CD14-positive monocyte (primary cell): ENCODE results near the gene MLIP. TPM values are rescaled to one million over a fixed set of nuclear protein-coding genes. Genes with fewer than 3 reads are reported as not detected.

Source experiments
- DNase-seq, 3 donors: peaks; one replicate each; pipeline ENCODE4 v3.0.0-alpha.2; 2011 to 2022
- H2AFZ ChIP-seq: 2 replicates; pipeline ENCODE4 v1.6.0; 2012; ENCODE audit warnings: mild to moderate bottlenecking, low read depth, low read length, inconsistent platforms; ENCODE audit not compliant: insufficient read depth, poor library complexity, severe bottlenecking
- H3K27ac ChIP-seq, 2 donors: 1 replicate in 1 of 2; 2 replicates in 1 of 2; pipeline ENCODE4 v1.5.1; 2012 to 2013; ENCODE audit warnings: low read length in 2 of 2, control low read depth in 1 of 2, inconsistent platforms in 1 of 2, low read depth in 1 of 2, mild to moderate bottlenecking in 1 of 2
- H3K27me3 ChIP-seq, 2 donors: one replicate each; pipeline versions ENCODE4 v1.6.0 to v1.6.1; 2011 to 2013; ENCODE audit warnings: low read length in 2 of 2; ENCODE audit not compliant: control insufficient read depth in 2 of 2, insufficient read depth in 2 of 2
- H3K36me3 ChIP-seq, 2 donors: replicated peaks in 1 of 2; 1 replicate in 1 of 2; 2 replicates in 1 of 2; pipeline versions ENCODE4 v1.5.1 to v1.6.1; 2012 to 2013; ENCODE audit warnings: low read length in 2 of 2, control low read depth in 1 of 2, inconsistent platforms in 1 of 2, mild to moderate bottlenecking in 1 of 2; ENCODE audit not compliant: insufficient read depth in 2 of 2, control insufficient read depth in 1 of 2
- H3K4me1 ChIP-seq, 2 donors: 1 replicate in 1 of 2; 2 replicates in 1 of 2; pipeline versions ENCODE4 v1.5.1 to v1.6.1; 2012 to 2013; ENCODE audit warnings: low read length in 2 of 2, control low read depth in 1 of 2, inconsistent platforms in 1 of 2, mild to moderate bottlenecking in 1 of 2, moderate library complexity in 1 of 2; ENCODE audit not compliant: insufficient read depth in 2 of 2, control insufficient read depth in 1 of 2
- H3K4me2 ChIP-seq: replicated peaks from 2 replicates; pipeline ENCODE3; 2012; ENCODE audit warnings: low read length, moderate library complexity, mild to moderate bottlenecking; ENCODE audit not compliant: poor library complexity, severe bottlenecking; ENCODE audit errors: extremely low read depth
- H3K4me3 ChIP-seq, 3 experiments: fragments of 200-600 bp in 1 of 3; sonication (generic) in 1 of 3; replicated peaks in 1 of 3; 1 replicate in 2 of 3; 2 replicates in 1 of 3; pipeline ENCODE4 v1.5.1; 2011 to 2013; ENCODE audit warnings: low read length in 3 of 3, mild to moderate bottlenecking in 3 of 3, control low read depth in 2 of 3, low read depth in 2 of 3, inconsistent platforms in 1 of 3, moderate library complexity in 1 of 3
- H3K79me2 ChIP-seq: 2 replicates; pipeline ENCODE4 v1.6.0; 2012; ENCODE audit warnings: mild to moderate bottlenecking, control low read depth, inconsistent platforms, low read length, moderate library complexity; ENCODE audit not compliant: insufficient read depth
- H3K9ac ChIP-seq: 2 replicates; pipeline ENCODE4 v1.6.0; 2017; ENCODE audit warnings: low read length, mild to moderate bottlenecking; ENCODE audit not compliant: insufficient read depth, poor library complexity, severe bottlenecking
- H3K9me3 ChIP-seq, 2 donors: replicated peaks in 1 of 2; 1 replicate in 1 of 2; 2 replicates in 1 of 2; pipeline versions ENCODE4 v1.5.1 to v1.6.1; 2012 to 2013; ENCODE audit warnings: low read length in 2 of 2, control low read depth in 1 of 2; ENCODE audit not compliant: control insufficient read depth in 1 of 2, insufficient read depth in 1 of 2
- H4K20me1 ChIP-seq: 2 replicates; pipeline ENCODE4 v1.6.0; 2012; ENCODE audit warnings: mild to moderate bottlenecking, low read length, control low read depth, moderate library complexity; ENCODE audit not compliant: insufficient read depth
- H3K27ac Mint-ChIP-seq, 7 donors: one replicate each; pipeline ENCODE4 v1.8.0; 2020; ENCODE audit warnings: mild to moderate bottlenecking in 7 of 7, mixed read lengths in 7 of 7, moderate library complexity in 6 of 7, inconsistent platforms in 2 of 7
- H3K27me3 Mint-ChIP-seq, 3 donors: one replicate each; pipeline ENCODE4 v1.8.0; 2021 to 2022; ENCODE audit warnings: low read depth in 3 of 3, mild to moderate bottlenecking in 3 of 3, mixed read lengths in 3 of 3, moderate library complexity in 3 of 3, inconsistent platforms in 1 of 3
- H3K36me3 Mint-ChIP-seq, 2 donors: one replicate each; pipeline ENCODE4 v1.8.0; 2020; ENCODE audit warnings: mixed read lengths in 2 of 2, inconsistent platforms in 1 of 2, mild to moderate bottlenecking in 1 of 2
- H3K4me1 Mint-ChIP-seq: one replicate; pipeline ENCODE4 v1.8.0; 2020; ENCODE audit warnings: mild to moderate bottlenecking, mixed read lengths
- H3K4me3 Mint-ChIP-seq, 2 donors: one replicate each; pipeline ENCODE4 v1.8.0; 2020; ENCODE audit warnings: mild to moderate bottlenecking in 2 of 2, mixed read lengths in 2 of 2, moderate library complexity in 1 of 2
- H3K9me3 Mint-ChIP-seq, 7 donors: one replicate each; pipeline ENCODE4 v1.8.0; 2020 to 2022; ENCODE audit warnings: mixed read lengths in 7 of 7, mild to moderate bottlenecking in 6 of 7, moderate library complexity in 6 of 7, inconsistent platforms in 2 of 7
- CTCF ChIP-seq: fragments of 200-600 bp; IDR thresholded peaks from one replicate; pipeline ENCODE4 v1.8.0; 2022; ENCODE audit warnings: antibody characterized with exemption, mild to moderate bottlenecking
- WGBS: methylation state at CpG from one replicate; pipeline ENCODE4 v1.1.5; 2013; ENCODE audit warnings: missing lambda C conversion rate; ENCODE audit not compliant: insufficient coverage; 5-methylcytosine and 5-hydroxymethylcytosine counted together
- intact Hi-C, 2 donors: fragments of 100-400 bp; cut with micrococcal nuclease; formaldehyde crosslinking; loops; one replicate each; pipeline versions ENCODE4 v1.15.0 to v1.15.1; 2023
- polyA plus RNA-seq, 3 donors: library from polyadenylated mRNA; depleted of rRNA in 1 of 3; unstranded in 2 of 3; stranded (reverse) in 1 of 3; fragments of 300-500 nt in 2 of 3; fragments of >200 nt in 1 of 3; fragmentation: Illumina TruSeq in 2 of 3; gene quantifications; 1 replicate in 2 of 3; 2 replicates in 1 of 3; pipeline ENCODE4 v1.2.3, GENCODE V29; 2012 to 2021

The MLIP gene
- polyA plus RNA-seq, 3 donors = not detected

DNA sequence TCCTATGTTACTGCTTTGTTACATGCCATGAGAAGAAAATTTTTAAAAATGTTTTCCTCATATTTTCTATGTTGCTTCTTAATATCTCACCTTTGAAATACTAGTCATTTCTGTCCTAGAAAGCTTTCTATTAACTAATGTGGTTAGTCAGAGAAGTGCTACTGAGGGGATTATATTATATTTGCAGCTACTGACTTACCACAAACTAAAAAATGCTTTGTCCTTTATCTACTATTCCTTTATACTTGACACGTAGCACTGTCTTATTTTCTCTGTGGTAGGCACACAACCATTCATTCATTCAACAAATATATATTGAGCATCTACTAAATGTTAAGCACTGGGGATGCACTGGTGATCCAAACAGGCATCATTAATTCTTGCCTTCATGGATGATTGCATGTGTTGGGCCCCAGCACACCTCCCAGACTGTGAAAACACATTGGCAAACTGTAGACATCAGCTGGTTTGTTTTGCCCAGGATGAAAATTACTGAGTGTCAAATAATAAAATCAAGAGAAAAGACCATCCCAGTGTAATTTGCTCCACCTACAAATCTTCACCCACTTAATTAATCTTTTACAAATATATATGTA is 10.7 kb upstream of the MLIP start:
- H3K36me3 ChIP-seq = no peaks in the 10 kb centered on the region
- TF ChIP-seq CTCF = no peak
- Mint-ChIP-seq H3K9me3 (peaks cover 0 to 11% (median 3%) of the 10 kb centered on the region in 7 donors), H3K4me1 (no peaks in the 10 kb centered on the region), H3K27ac (no peak overlapping the region), H3K27me3 (no peaks in the 10 kb centered on the region), H3K36me3 (no peaks in the 10 kb centered on the region), H3K4me3 (no peak overlapping the region)
- intact Hi-C loops = no loop called here
- no peaks in the 10 kb centered on the region for H3K27me3 ChIP-seq
- no peak for DNase-seq
- H2AFZ ChIP-seq = no peak overlapping the region
- H4K20me1 ChIP-seq = no peaks in the 10 kb centered on the region
- no peak overlapping the region for H3K4me3 ChIP-seq
- no peak overlapping the region for H3K4me2 ChIP-seq
- no peak overlapping the region for H3K27ac ChIP-seq
- no peak overlapping the region for H3K9ac ChIP-seq
- no peaks in the 10 kb centered on the region for H3K4me1 ChIP-seq
- no peaks in the 10 kb centered on the region for H3K79me2 ChIP-seq
- no CpG with 5 or more reads among the region's 1 CpG for WGBS
- H3K9me3 ChIP-seq = no peaks in the 10 kb centered on the region

GRCh38 chr6:54102238-54102637 is 9.0 kb upstream of the MLIP start:
- Histone ChIP-seq H3K9me3 (no peaks in the 10 kb centered on the region), H3K4me3 (no peak overlapping the region), H3K27me3 (no peaks in the 10 kb centered on the region), H3K27ac (no peak overlapping the region), H2AFZ (no peak overlapping the region), H3K4me1 (no peaks in the 10 kb centered on the region), H3K4me2 (no peak overlapping the region), H3K9ac (no peak overlapping the region), H3K79me2 (no peaks in the 10 kb centered on the region), H3K36me3 (no peaks in the 10 kb centered on the region), H4K20me1 (no peaks in the 10 kb centered on the region)
- Mint-ChIP-seq H3K9me3 (peaks cover 0 to 3% (median 1%) of the 10 kb centered on the region in 7 donors), H3K27me3 (no peaks in the 10 kb centered on the region), H3K36me3 (no peaks in the 10 kb centered on the region), H3K27ac (no peak overlapping the region), H3K4me1 (no peaks in the 10 kb centered on the region), H3K4me3 (no peak overlapping the region)
- DNase-seq = no peak
- no CpG with 5 or more reads among the region's 1 CpG for WGBS
- intact Hi-C loops = no loop called here
- no peak for TF ChIP-seq CTCF
